SK-N-SH (cell line): ENCODE results near the gene LPAR1. TPM values are rescaled to one million over a fixed set of nuclear protein-coding genes. Genes with fewer than 3 reads are reported as not detected.

Source experiments
- CTCF ChIA-PET: fragments of 300-600, 350-600 bp; formaldehyde crosslinking; extraction: SDS; loops from one replicate; lab custom pipeline; 2021; lab: Yijun Ruan, JAX
- POLR2A ChIA-PET: fragments of 350-600 bp; sonication (Branson Sonifier 250); formaldehyde crosslinking; extraction: SDS; loops from one replicate; lab custom pipeline; 2020; ENCODE audit warnings: antibody characterized with exemption, inconsistent platforms; lab: Yijun Ruan, JAX
- DNase-seq: peaks from one replicate; pipeline ENCODE4 v3.0.0; 2012
- H2AFZ ChIP-seq: fragments of 200-600 bp; sonication (generic); 2 replicates; pipeline ENCODE4 v1.8.1; 2016; ENCODE audit warnings: antibody characterized with exemption, mild to moderate bottlenecking, low read depth
- H3F3A ChIP-seq: fragments of 200-600 bp; sonication (generic); replicated peaks from 2 replicates; pipeline ENCODE3; 2016; ENCODE audit warnings: antibody characterized with exemption, mild to moderate bottlenecking; ENCODE audit not compliant: insufficient read depth
- H3K27ac ChIP-seq, 2 experiments: fragments of 200-500 bp in 1 of 2; fragments of 200-600 bp in 1 of 2; sonication (Bioruptor generic) in 1 of 2; sonication (generic), shearing (Covaris generic) in 1 of 2; 2 replicates each; pipeline versions ENCODE4 v1.5.1 to v1.6.1; 2014 to 2016; ENCODE audit warnings: low read depth in 2 of 2, inconsistent platforms in 1 of 2, low read length in 1 of 2, mild to moderate bottlenecking in 1 of 2, mixed read lengths in 1 of 2
- H3K27me3 ChIP-seq: fragments of 200-600 bp; sonication (generic), shearing (Covaris generic); 2 replicates; pipeline ENCODE4 v1.6.1; 2016; ENCODE audit warnings: mixed run types; ENCODE audit not compliant: insufficient read depth
- H3K36me3 ChIP-seq, 2 experiments: fragments of 200-500 bp in 1 of 2; fragments of 200-600 bp in 1 of 2; sonication (Bioruptor generic) in 1 of 2; sonication (generic) in 1 of 2; replicated peaks in 1 of 2; 2 replicates each; pipeline versions ENCODE3 to v1.5.1; 2014 to 2016; ENCODE audit warnings: low read length in 1 of 2, mild to moderate bottlenecking in 1 of 2; ENCODE audit not compliant: insufficient read depth in 2 of 2, control insufficient read depth in 1 of 2
- H3K4me1 ChIP-seq, 2 experiments: fragments of 200-500 bp in 1 of 2; fragments of 200-600 bp in 1 of 2; sonication (Bioruptor generic) in 1 of 2; sonication (generic), shearing (Covaris generic) in 1 of 2; 2 replicates each; pipeline versions ENCODE4 v1.5.1 to v1.6.1; 2014 to 2016; ENCODE audit warnings: low read depth in 1 of 2, low read length in 1 of 2, mixed run types in 1 of 2; ENCODE audit not compliant: insufficient read depth in 2 of 2, control insufficient read depth in 1 of 2
- H3K4me2 ChIP-seq: fragments of 200-600 bp; sonication (generic), shearing (Covaris generic); 2 replicates; pipeline ENCODE4 v1.6.1; 2017; ENCODE audit warnings: mixed run types
- H3K4me3 ChIP-seq, 2 experiments: fragments of 200-500 bp in 1 of 2; fragments of 200-600 bp in 1 of 2; sonication (Bioruptor generic) in 1 of 2; sonication (generic), shearing (Covaris generic) in 1 of 2; 2 replicates each; pipeline versions ENCODE4 v1.5.1 to v1.8.1; 2014 to 2016; ENCODE audit warnings: low read depth in 2 of 2, inconsistent platforms in 1 of 2, low read length in 1 of 2, mild to moderate bottlenecking in 1 of 2, mixed read lengths in 1 of 2, moderate library complexity in 1 of 2
- H3K79me2 ChIP-seq: fragments of 200-600 bp; sonication (generic); 2 replicates; pipeline ENCODE4 v1.8.1; 2017; ENCODE audit warnings: mild to moderate bottlenecking; ENCODE audit not compliant: insufficient read depth
- H3K9ac ChIP-seq: fragments of 200-600 bp; sonication (generic); 2 replicates; pipeline ENCODE4 v1.6.1; 2017; ENCODE audit warnings: mixed run types
- H3K9me2 ChIP-seq: fragments of 200-600 bp; sonication (generic); 2 replicates; pipeline ENCODE4 v1.6.1; 2017; ENCODE audit warnings: mixed run types
- H3K9me3 ChIP-seq: fragments of 200-600 bp; sonication (generic); 2 replicates; pipeline ENCODE4 v1.6.1; 2017; ENCODE audit warnings: mixed run types, mild to moderate bottlenecking, moderate library complexity
- H4K20me1 ChIP-seq: fragments of 200-600 bp; sonication (generic); 2 replicates; pipeline ENCODE4 v1.6.1; 2017; ENCODE audit warnings: mild to moderate bottlenecking, mixed run types; ENCODE audit not compliant: insufficient read depth
- ELF1 ChIP-seq: IDR thresholded peaks from 2 replicates; pipeline ENCODE4 v1.4.0; 2012
- PBX3 ChIP-seq: IDR thresholded peaks from 2 replicates; pipeline ENCODE4; 2012
- RAD21 ChIP-seq: IDR thresholded peaks from 2 replicates; pipeline ENCODE4 v1.6.1; 2012; ENCODE audit warnings: mild to moderate bottlenecking, low read length
- RCOR1 ChIP-seq: fragments of 150-350 bp; IDR thresholded peaks from 2 replicates; pipeline ENCODE4 v1.6.1; 2017; ENCODE audit warnings: antibody characterized with exemption, low read length
- REST ChIP-seq: IDR thresholded peaks from 2 replicates; pipeline ENCODE4 v1.6.1; 2012; ENCODE audit warnings: mild to moderate bottlenecking, low read depth, low read length, moderate library complexity
- SMC3 ChIP-seq: IDR thresholded peaks from 2 replicates; pipeline ENCODE4 v1.6.1; 2012; ENCODE audit warnings: low read depth, low read length, improper control_type of control experiment
- YY1 ChIP-seq: IDR thresholded peaks from 2 replicates; pipeline ENCODE4 v1.4.0; 2012; ENCODE audit warnings: low read depth, mild to moderate bottlenecking
- WGBS: methylation state at CpG from one replicate; pipeline ENCODE4 v1.1.6; 2017; ENCODE audit warnings: low lambda C conversion rate; 5-methylcytosine and 5-hydroxymethylcytosine counted together
- polyA plus RNA-seq, 3 experiments: library from polyadenylated mRNA; depleted of rRNA; stranded (reverse); fragments of >200 nt; gene quantifications; 2 replicates each; pipeline ENCODE4 v1.2.3, GENCODE V29; 2012
- TF ChIP-seq, protein P1 (sequence below): fragments of 200-600 bp; sonication (generic); IDR thresholded peaks from 2 replicates; pipeline ENCODE4 v1.6.1; 2017; ENCODE audit warnings: antibody characterized with exemption, mild to moderate bottlenecking, moderate library complexity
- TF ChIP-seq, protein P2 (sequence below): fragments of 150-350 bp; IDR thresholded peaks from 2 replicates; pipeline ENCODE4 v1.6.1; 2016; ENCODE audit warnings: mild to moderate bottlenecking, low read depth, low read length

The LPAR1 gene
- polyA plus RNA-seq, 1 of the 3 experiments (the other 2 are of a cell fraction): 9.4 TPM

DNA sequence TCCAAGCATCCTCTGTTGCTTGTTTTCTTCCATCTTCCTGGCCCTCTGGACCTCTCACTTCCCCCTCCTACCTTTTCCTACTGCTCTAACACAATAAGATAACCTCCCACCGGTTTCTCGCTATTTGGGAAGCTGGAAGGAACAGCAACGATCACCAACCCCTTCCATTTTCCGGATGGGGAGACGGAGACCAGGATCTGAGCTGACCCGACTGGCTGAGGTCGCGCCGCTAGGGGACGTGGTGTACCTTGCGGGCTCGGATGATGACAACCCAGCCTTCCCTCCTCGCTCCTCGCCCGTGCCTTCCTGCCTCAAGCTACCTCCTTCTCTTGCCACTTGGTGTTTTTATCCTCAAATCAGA lies 1.9 kb downstream of the LPAR1 start:
- H3K79me2 ChIP-seq: no peaks in the 10 kb centered on the region; the same call in 1 of the 2 replicates
- POLR2A ChIA-PET: interaction anchor here (0.8 kb wide), 1 partner anchor 275 kb away, joined by 3 read pairs; no protein-coding TSS in a partner anchor

More for the DNA sequence above, 1.9 kb downstream of the LPAR1 start:
- H3F3A ChIP-seq: no peaks in the 10 kb centered on the region
- H3K9ac ChIP-seq: peak overlapping the region; percentile 52; the same call in 1 of the 2 replicates
- no peaks in the 10 kb centered on the region for H3K36me3 ChIP-seq
- H3K9me2 ChIP-seq: no peaks in the 10 kb centered on the region
- TF ChIP-seq ELF1: no peak
- TF ChIP-seq, protein P1, sequence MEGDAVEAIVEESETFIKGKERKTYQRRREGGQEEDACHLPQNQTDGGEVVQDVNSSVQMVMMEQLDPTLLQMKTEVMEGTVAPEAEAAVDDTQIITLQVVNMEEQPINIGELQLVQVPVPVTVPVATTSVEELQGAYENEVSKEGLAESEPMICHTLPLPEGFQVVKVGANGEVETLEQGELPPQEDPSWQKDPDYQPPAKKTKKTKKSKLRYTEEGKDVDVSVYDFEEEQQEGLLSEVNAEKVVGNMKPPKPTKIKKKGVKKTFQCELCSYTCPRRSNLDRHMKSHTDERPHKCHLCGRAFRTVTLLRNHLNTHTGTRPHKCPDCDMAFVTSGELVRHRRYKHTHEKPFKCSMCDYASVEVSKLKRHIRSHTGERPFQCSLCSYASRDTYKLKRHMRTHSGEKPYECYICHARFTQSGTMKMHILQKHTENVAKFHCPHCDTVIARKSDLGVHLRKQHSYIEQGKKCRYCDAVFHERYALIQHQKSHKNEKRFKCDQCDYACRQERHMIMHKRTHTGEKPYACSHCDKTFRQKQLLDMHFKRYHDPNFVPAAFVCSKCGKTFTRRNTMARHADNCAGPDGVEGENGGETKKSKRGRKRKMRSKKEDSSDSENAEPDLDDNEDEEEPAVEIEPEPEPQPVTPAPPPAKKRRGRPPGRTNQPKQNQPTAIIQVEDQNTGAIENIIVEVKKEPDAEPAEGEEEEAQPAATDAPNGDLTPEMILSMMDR: peak; percentile 59
- TF ChIP-seq PBX3: no peak
- peak; percentile 53; the same call in 1 of the 2 replicates for TF ChIP-seq RCOR1
- TF ChIP-seq REST: no peak
- TF ChIP-seq YY1: 0 out of 2 replicates have a peak, but pooled peaks have one; percentile 19
- TF ChIP-seq, protein P2, sequence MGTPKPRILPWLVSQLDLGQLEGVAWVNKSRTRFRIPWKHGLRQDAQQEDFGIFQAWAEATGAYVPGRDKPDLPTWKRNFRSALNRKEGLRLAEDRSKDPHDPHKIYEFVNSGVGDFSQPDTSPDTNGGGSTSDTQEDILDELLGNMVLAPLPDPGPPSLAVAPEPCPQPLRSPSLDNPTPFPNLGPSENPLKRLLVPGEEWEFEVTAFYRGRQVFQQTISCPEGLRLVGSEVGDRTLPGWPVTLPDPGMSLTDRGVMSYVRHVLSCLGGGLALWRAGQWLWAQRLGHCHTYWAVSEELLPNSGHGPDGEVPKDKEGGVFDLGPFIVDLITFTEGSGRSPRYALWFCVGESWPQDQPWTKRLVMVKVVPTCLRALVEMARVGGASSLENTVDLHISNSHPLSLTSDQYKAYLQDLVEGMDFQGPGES: no peak
- peak; percentile 72 for TF ChIP-seq RAD21
- peak; percentile 56 for TF ChIP-seq SMC3
- H3K4me2 ChIP-seq: peak overlapping the region; percentile 90
- H3K4me3 ChIP-seq: peak overlapping the region; percentile 68 to 72
- DNase-seq: peak; percentile 69
- H3K4me1 ChIP-seq: peaks cover 11 to 12% of the 10 kb centered on the region in 2 experiments; a peak in 3 of 4 replicates
- no peak overlapping the region for H3K27ac ChIP-seq
- peak overlapping the region; percentile 85; the same call in 1 of the 2 replicates for H2AFZ ChIP-seq
- CTCF ChIA-PET: interaction anchor here (0.6 to 4.4 kb wide), 30 partner anchors 8 to 593 kb away, joined by 3 to 22 read pairs (median 4); no protein-coding TSS in a partner anchor
- H3K9me3 ChIP-seq: no peaks in the 10 kb centered on the region
- no peaks in the 10 kb centered on the region for H3K27me3 ChIP-seq
- WGBS: 19% methylated on average over 15 of the region's 15 CpGs
- H4K20me1 ChIP-seq: no peaks in the 10 kb centered on the region
